CD14-positive monocyte (primary cell): Measurements from ENCODE around the gene MDN1. TPM values are rescaled to one million over a fixed set of nuclear protein-coding genes. Genes with fewer than 3 reads are reported as not detected.

Experiments
- DNase-seq, 3 donors: peaks; one replicate each; pipeline ENCODE4 v3.0.0-alpha.2; 2011 to 2022
- H2AFZ ChIP-seq: 2 replicates; pipeline ENCODE4 v1.6.0; 2012; ENCODE audit warnings: mild to moderate bottlenecking, low read depth, low read length, inconsistent platforms; ENCODE audit not compliant: insufficient read depth, poor library complexity, severe bottlenecking
- H3K27ac ChIP-seq, 2 donors: 1 replicate in 1 of 2; 2 replicates in 1 of 2; pipeline ENCODE4 v1.5.1; 2012 to 2013; ENCODE audit warnings: low read length in 2 of 2, control low read depth in 1 of 2, inconsistent platforms in 1 of 2, low read depth in 1 of 2, mild to moderate bottlenecking in 1 of 2
- H3K27me3 ChIP-seq, 2 donors: one replicate each; pipeline versions ENCODE4 v1.6.0 to v1.6.1; 2011 to 2013; ENCODE audit warnings: low read length in 2 of 2; ENCODE audit not compliant: control insufficient read depth in 2 of 2, insufficient read depth in 2 of 2
- H3K36me3 ChIP-seq, 2 donors: replicated peaks in 1 of 2; 1 replicate in 1 of 2; 2 replicates in 1 of 2; pipeline versions ENCODE4 v1.5.1 to v1.6.1; 2012 to 2013; ENCODE audit warnings: low read length in 2 of 2, control low read depth in 1 of 2, inconsistent platforms in 1 of 2, mild to moderate bottlenecking in 1 of 2; ENCODE audit not compliant: insufficient read depth in 2 of 2, control insufficient read depth in 1 of 2
- H3K4me1 ChIP-seq, 2 donors: 1 replicate in 1 of 2; 2 replicates in 1 of 2; pipeline versions ENCODE4 v1.5.1 to v1.6.1; 2012 to 2013; ENCODE audit warnings: low read length in 2 of 2, control low read depth in 1 of 2, inconsistent platforms in 1 of 2, mild to moderate bottlenecking in 1 of 2, moderate library complexity in 1 of 2; ENCODE audit not compliant: insufficient read depth in 2 of 2, control insufficient read depth in 1 of 2
- H3K4me2 ChIP-seq: replicated peaks from 2 replicates; pipeline ENCODE3; 2012; ENCODE audit warnings: low read length, moderate library complexity, mild to moderate bottlenecking; ENCODE audit not compliant: poor library complexity, severe bottlenecking; ENCODE audit errors: extremely low read depth
- H3K4me3 ChIP-seq, 3 experiments: fragments of 200-600 bp in 1 of 3; sonication (generic) in 1 of 3; replicated peaks in 1 of 3; 1 replicate in 2 of 3; 2 replicates in 1 of 3; pipeline ENCODE4 v1.5.1; 2011 to 2013; ENCODE audit warnings: low read length in 3 of 3, mild to moderate bottlenecking in 3 of 3, control low read depth in 2 of 3, low read depth in 2 of 3, inconsistent platforms in 1 of 3, moderate library complexity in 1 of 3
- H3K79me2 ChIP-seq: 2 replicates; pipeline ENCODE4 v1.6.0; 2012; ENCODE audit warnings: mild to moderate bottlenecking, control low read depth, inconsistent platforms, low read length, moderate library complexity; ENCODE audit not compliant: insufficient read depth
- H3K9ac ChIP-seq: 2 replicates; pipeline ENCODE4 v1.6.0; 2017; ENCODE audit warnings: low read length, mild to moderate bottlenecking; ENCODE audit not compliant: insufficient read depth, poor library complexity, severe bottlenecking
- H3K9me3 ChIP-seq, 2 donors: replicated peaks in 1 of 2; 1 replicate in 1 of 2; 2 replicates in 1 of 2; pipeline versions ENCODE4 v1.5.1 to v1.6.1; 2012 to 2013; ENCODE audit warnings: low read length in 2 of 2, control low read depth in 1 of 2; ENCODE audit not compliant: control insufficient read depth in 1 of 2, insufficient read depth in 1 of 2
- H4K20me1 ChIP-seq: 2 replicates; pipeline ENCODE4 v1.6.0; 2012; ENCODE audit warnings: mild to moderate bottlenecking, low read length, control low read depth, moderate library complexity; ENCODE audit not compliant: insufficient read depth
- H3K27ac Mint-ChIP-seq, 7 donors: one replicate each; pipeline ENCODE4 v1.8.0; 2020; ENCODE audit warnings: mild to moderate bottlenecking in 7 of 7, mixed read lengths in 7 of 7, moderate library complexity in 6 of 7, inconsistent platforms in 2 of 7
- H3K27me3 Mint-ChIP-seq, 3 donors: one replicate each; pipeline ENCODE4 v1.8.0; 2021 to 2022; ENCODE audit warnings: low read depth in 3 of 3, mild to moderate bottlenecking in 3 of 3, mixed read lengths in 3 of 3, moderate library complexity in 3 of 3, inconsistent platforms in 1 of 3
- H3K36me3 Mint-ChIP-seq, 2 donors: one replicate each; pipeline ENCODE4 v1.8.0; 2020; ENCODE audit warnings: mixed read lengths in 2 of 2, inconsistent platforms in 1 of 2, mild to moderate bottlenecking in 1 of 2
- H3K4me1 Mint-ChIP-seq: one replicate; pipeline ENCODE4 v1.8.0; 2020; ENCODE audit warnings: mild to moderate bottlenecking, mixed read lengths
- H3K4me3 Mint-ChIP-seq, 2 donors: one replicate each; pipeline ENCODE4 v1.8.0; 2020; ENCODE audit warnings: mild to moderate bottlenecking in 2 of 2, mixed read lengths in 2 of 2, moderate library complexity in 1 of 2
- H3K9me3 Mint-ChIP-seq, 7 donors: one replicate each; pipeline ENCODE4 v1.8.0; 2020 to 2022; ENCODE audit warnings: mixed read lengths in 7 of 7, mild to moderate bottlenecking in 6 of 7, moderate library complexity in 6 of 7, inconsistent platforms in 2 of 7
- WGBS: methylation state at CpG from one replicate; pipeline ENCODE4 v1.1.5; 2013; ENCODE audit warnings: missing lambda C conversion rate; ENCODE audit not compliant: insufficient coverage; 5-methylcytosine and 5-hydroxymethylcytosine counted together
- intact Hi-C, 2 donors: fragments of 100-400 bp; cut with micrococcal nuclease; formaldehyde crosslinking; loops; one replicate each; pipeline versions ENCODE4 v1.15.0 to v1.15.1; 2023
- polyA plus RNA-seq, 3 donors: library from polyadenylated mRNA; depleted of rRNA in 1 of 3; unstranded in 2 of 3; stranded (reverse) in 1 of 3; fragments of 300-500 nt in 2 of 3; fragments of >200 nt in 1 of 3; fragmentation: Illumina TruSeq in 2 of 3; gene quantifications; 1 replicate in 2 of 3; 2 replicates in 1 of 3; pipeline ENCODE4 v1.2.3, GENCODE V29; 2012 to 2021
- TF ChIP-seq, protein P1 (sequence below): fragments of 200-600 bp; IDR thresholded peaks from one replicate; pipeline ENCODE4 v1.8.0; 2022; ENCODE audit warnings: antibody characterized with exemption, mild to moderate bottlenecking

Gene MDN1
- polyA plus RNA-seq, 3 donors: 0.61 to 6.6 (median 1.8) TPM

DNA sequence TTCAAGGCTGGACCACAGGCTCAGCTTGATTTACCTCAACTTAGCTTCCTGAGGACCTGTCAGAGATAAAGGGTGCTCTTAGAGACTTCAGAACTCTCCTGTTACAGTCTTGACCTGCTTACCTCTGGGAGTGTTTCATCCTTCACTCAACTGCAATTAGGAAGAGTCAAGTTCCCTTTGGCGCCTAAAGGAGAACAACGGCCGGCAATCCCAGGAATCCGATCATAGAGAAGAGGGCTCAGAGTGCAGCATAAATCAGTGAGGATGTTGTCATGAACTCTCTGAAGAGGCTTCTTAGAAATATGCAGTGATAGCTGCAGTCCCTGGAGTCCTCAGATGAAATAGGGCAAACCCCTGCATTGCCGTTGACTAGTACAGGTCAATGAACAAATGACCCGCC is 217.4 kb downstream of the MDN1 start:
- H3K27ac ChIP-seq: no peak overlapping the region
- H3K36me3 ChIP-seq: no peaks in the 10 kb centered on the region
- TF ChIP-seq, protein P1, sequence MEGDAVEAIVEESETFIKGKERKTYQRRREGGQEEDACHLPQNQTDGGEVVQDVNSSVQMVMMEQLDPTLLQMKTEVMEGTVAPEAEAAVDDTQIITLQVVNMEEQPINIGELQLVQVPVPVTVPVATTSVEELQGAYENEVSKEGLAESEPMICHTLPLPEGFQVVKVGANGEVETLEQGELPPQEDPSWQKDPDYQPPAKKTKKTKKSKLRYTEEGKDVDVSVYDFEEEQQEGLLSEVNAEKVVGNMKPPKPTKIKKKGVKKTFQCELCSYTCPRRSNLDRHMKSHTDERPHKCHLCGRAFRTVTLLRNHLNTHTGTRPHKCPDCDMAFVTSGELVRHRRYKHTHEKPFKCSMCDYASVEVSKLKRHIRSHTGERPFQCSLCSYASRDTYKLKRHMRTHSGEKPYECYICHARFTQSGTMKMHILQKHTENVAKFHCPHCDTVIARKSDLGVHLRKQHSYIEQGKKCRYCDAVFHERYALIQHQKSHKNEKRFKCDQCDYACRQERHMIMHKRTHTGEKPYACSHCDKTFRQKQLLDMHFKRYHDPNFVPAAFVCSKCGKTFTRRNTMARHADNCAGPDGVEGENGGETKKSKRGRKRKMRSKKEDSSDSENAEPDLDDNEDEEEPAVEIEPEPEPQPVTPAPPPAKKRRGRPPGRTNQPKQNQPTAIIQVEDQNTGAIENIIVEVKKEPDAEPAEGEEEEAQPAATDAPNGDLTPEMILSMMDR: no peak
- H3K4me3 ChIP-seq: no peak overlapping the region
- Mint-ChIP-seq H3K4me1 (no peaks in the 10 kb centered on the region), H3K4me3 (no peak overlapping the region), H3K27ac (no peak overlapping the region), H3K9me3 (peaks cover 0 to 5% (median 2%) of the 10 kb centered on the region in 7 donors), H3K27me3 (no peaks in the 10 kb centered on the region), H3K36me3 (peaks cover 0 to 2% of the 10 kb centered on the region in 2 donors)
- H4K20me1 ChIP-seq: no peaks in the 10 kb centered on the region
- H3K4me1 ChIP-seq: no peaks in the 10 kb centered on the region
- no peaks in the 10 kb centered on the region for H3K9me3 ChIP-seq
- DNase-seq: no peak
- H3K9ac ChIP-seq: no peak overlapping the region
- H3K27me3 ChIP-seq: no peaks in the 10 kb centered on the region
- no peak overlapping the region for H2AFZ ChIP-seq
- H3K4me2 ChIP-seq: no peak overlapping the region
- 93% methylated on average over 3 of the region's 6 CpGs for WGBS
- H3K79me2 ChIP-seq: no peaks in the 10 kb centered on the region
- intact Hi-C loops: no loop called here

DNA sequence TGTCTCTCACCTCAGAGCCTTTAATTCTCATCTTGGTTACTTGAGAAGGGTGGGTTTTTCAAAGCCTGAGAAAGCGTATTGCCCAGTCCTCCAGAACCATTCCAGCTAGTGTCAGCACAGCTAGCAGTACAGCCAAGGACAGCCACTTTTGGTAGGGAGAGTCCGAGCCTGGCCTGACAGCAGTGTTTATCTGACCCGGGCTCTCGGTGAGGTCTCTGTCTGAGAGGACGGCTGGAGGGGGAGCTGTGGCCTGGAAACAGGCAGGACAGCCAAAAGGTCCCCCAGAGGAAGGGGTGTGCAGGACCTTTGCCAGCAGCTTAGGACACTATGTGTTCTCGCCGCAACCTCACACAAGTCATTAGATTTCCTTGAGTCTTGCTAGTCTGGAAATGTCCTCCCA is 219.9 kb downstream of the MDN1 start:
- 100% methylated on average over 4 of the region's 7 CpGs for WGBS
- H3K4me2 ChIP-seq: no peak overlapping the region
- TF ChIP-seq, protein P1: no peak
- H3K9me3 ChIP-seq: no peaks in the 10 kb centered on the region
- peaks cover 8 to 15% of the 10 kb centered on the region in 2 donors for H3K4me1 ChIP-seq
- intact Hi-C loops: no loop called here
- H3K36me3 ChIP-seq: no peaks in the 10 kb centered on the region
- no peak overlapping the region for H2AFZ ChIP-seq
- no peak overlapping the region for H3K27ac ChIP-seq
- DNase-seq: no peak
- Mint-ChIP-seq H3K9me3 (peaks cover 0 to 5% (median 2%) of the 10 kb centered on the region in 7 donors), H3K4me1 (peaks cover 14% of the 10 kb centered on the region), H3K27ac (no peak overlapping the region), H3K36me3 (no peaks in the 10 kb centered on the region), H3K27me3 (no peaks in the 10 kb centered on the region), H3K4me3 (no peak overlapping the region)
- H3K27me3 ChIP-seq: no peaks in the 10 kb centered on the region
- no peak overlapping the region for H3K9ac ChIP-seq
- H3K79me2 ChIP-seq: no peaks in the 10 kb centered on the region
- H3K4me3 ChIP-seq: no peak overlapping the region
- no peaks in the 10 kb centered on the region for H4K20me1 ChIP-seq
